Cardiac muscle cell (in vitro differentiated cells and primary cell): Measurements from ENCODE around the gene RRP1. TPM values are rescaled to one million over a fixed set of nuclear protein-coding genes. Genes with fewer than 3 reads are reported as not detected.

ENCODE experiments used
- DNase-seq, 2 donors: peaks; one replicate each; pipeline versions ENCODE4 v3.0.0 to v3.0.0-alpha.2; 2010 to 2017; ENCODE audit warnings: low read depth in 1 of 2, low spot score in 1 of 2
- H3K27ac ChIP-seq: fragments of 200-600 bp; sonication (generic); 2 replicates; pipeline ENCODE4 v1.5.1; 2016
- H3K27me3 ChIP-seq: fragments of 200-600 bp; sonication (generic); 2 replicates; pipeline ENCODE4 v1.6.0; 2016; ENCODE audit warnings: control low read depth
- H3K36me3 ChIP-seq: fragments of 200-600 bp; sonication (generic); 2 replicates; pipeline ENCODE4 v1.5.1; 2016; ENCODE audit warnings: control low read depth
- H3K4me1 ChIP-seq: fragments of 200-600 bp; sonication (generic); 2 replicates; pipeline ENCODE4 v1.8.1; 2017; ENCODE audit warnings: low read depth, mild to moderate bottlenecking, mixed run types
- H3K4me3 ChIP-seq: fragments of 200-600 bp; sonication (generic); 2 replicates; pipeline ENCODE4 v1.5.1; 2016; ENCODE audit warnings: mild to moderate bottlenecking
- H3K9me3 ChIP-seq: fragments of 200-600 bp; sonication (generic); 2 replicates; pipeline ENCODE4 v1.5.1; 2017; ENCODE audit warnings: low read depth, mild to moderate bottlenecking, control low read depth
- CTCF ChIP-seq: IDR thresholded peaks from 2 replicates; pipeline ENCODE4 v1.5.1; 2012; ENCODE audit warnings: low read depth, mild to moderate bottlenecking, low read length
- polyA plus RNA-seq: library from polyadenylated mRNA; unstranded; fragments of >200 nt; fragmentation: Nextera tagmentation; extraction: Ambion mirVana; gene quantifications from 2 replicates; pipeline ENCODE4 v1.2.1, GENCODE V29; 2016
- total RNA-seq: library from RNA; depleted of rRNA; stranded (reverse); fragments of >200 nt; gene quantifications from 2 replicates; pipeline ENCODE4 v1.2.3, GENCODE V29; 2016

RRP1 gene
- total and polyA plus RNA-seq, 2 experiments from 2014 or later = 20.1 to 27.8 TPM

GRCh38 chr21:43775190-43775589 lies 14.2 kb upstream of the RRP1 start:
- Histone ChIP-seq H3K4me1 (peaks cover 10% of the 10 kb centered on the region), H3K9me3 (no peaks in the 10 kb centered on the region), H3K4me3 (peak overlapping the region; percentile 93), H3K36me3 (peaks cover 12% of the 10 kb centered on the region), H3K27ac (no peak overlapping the region), H3K27me3 (no peaks in the 10 kb centered on the region)
- DNase-seq = no peak
- no peak for TF ChIP-seq CTCF

GRCh38 chr21:43775795-43776430 lies 13.5 kb upstream of the RRP1 start, which contains the start of gene CSTB:
CSTB (minus strand) TSS chr21:43776308; CDS start chr21:43776269, 39 bp downstream.
- H3K4me1 ChIP-seq = peaks cover 10% of the 10 kb centered on the region
- H3K27ac ChIP-seq = peak within 1 kb of the TSS; percentile 98
- H3K4me3 ChIP-seq = peak within 1 kb of the TSS; percentile 93
- H3K36me3 ChIP-seq = peaks cover 12% of the 10 kb centered on the region
- no peak for TF ChIP-seq CTCF
- no peaks in the 10 kb centered on the region for H3K9me3 ChIP-seq
- peak; percentile 68 to 92 for DNase-seq
- H3K27me3 ChIP-seq = no peaks in the 10 kb centered on the region

GRCh38 chr21:43777953-43778352 lies 11.4 kb upstream of the RRP1 start:
- H3K4me1 ChIP-seq = peaks cover 10% of the 10 kb centered on the region
- no peaks in the 10 kb centered on the region for H3K9me3 ChIP-seq
- no peak overlapping the region for H3K4me3 ChIP-seq
- H3K27ac ChIP-seq = no peak overlapping the region
- peaks cover 8% of the 10 kb centered on the region for H3K36me3 ChIP-seq
- no peaks in the 10 kb centered on the region for H3K27me3 ChIP-seq
- DNase-seq = no peak
- TF ChIP-seq CTCF = no peak

GRCh38 chr21:43778469-43779335 lies 10.7 kb upstream of the RRP1 start:
- no peaks in the 10 kb centered on the region for H3K27me3 ChIP-seq
- H3K4me1 ChIP-seq = peaks cover 10% of the 10 kb centered on the region
- peaks cover under 1% of the 10 kb centered on the region for H3K36me3 ChIP-seq
- H3K4me3 ChIP-seq = no peak overlapping the region
- no peak overlapping the region for H3K27ac ChIP-seq
- no peaks in the 10 kb centered on the region for H3K9me3 ChIP-seq
- DNase-seq = no peak
- TF ChIP-seq CTCF = no peak

GRCh38 chr21:43779660-43780059 lies 9.7 kb upstream of the RRP1 start:
- Histone ChIP-seq H3K4me1 (peaks cover 5% of the 10 kb centered on the region), H3K27ac (no peak overlapping the region), H3K27me3 (no peaks in the 10 kb centered on the region), H3K9me3 (no peaks in the 10 kb centered on the region), H3K36me3 (no peaks in the 10 kb centered on the region), H3K4me3 (no peak overlapping the region)
- no peak for TF ChIP-seq CTCF
- DNase-seq = no peak
